Measurements from ENCODE around the gene TPRN. TPM values are rescaled to one million over a fixed set of nuclear protein-coding genes. Genes with fewer than 3 reads are reported as not detected.

The TPRN gene
- total and polyA plus RNA-seq, 10 donors: 4.5 to 10.7 (median 7.2) TPM

DNA sequence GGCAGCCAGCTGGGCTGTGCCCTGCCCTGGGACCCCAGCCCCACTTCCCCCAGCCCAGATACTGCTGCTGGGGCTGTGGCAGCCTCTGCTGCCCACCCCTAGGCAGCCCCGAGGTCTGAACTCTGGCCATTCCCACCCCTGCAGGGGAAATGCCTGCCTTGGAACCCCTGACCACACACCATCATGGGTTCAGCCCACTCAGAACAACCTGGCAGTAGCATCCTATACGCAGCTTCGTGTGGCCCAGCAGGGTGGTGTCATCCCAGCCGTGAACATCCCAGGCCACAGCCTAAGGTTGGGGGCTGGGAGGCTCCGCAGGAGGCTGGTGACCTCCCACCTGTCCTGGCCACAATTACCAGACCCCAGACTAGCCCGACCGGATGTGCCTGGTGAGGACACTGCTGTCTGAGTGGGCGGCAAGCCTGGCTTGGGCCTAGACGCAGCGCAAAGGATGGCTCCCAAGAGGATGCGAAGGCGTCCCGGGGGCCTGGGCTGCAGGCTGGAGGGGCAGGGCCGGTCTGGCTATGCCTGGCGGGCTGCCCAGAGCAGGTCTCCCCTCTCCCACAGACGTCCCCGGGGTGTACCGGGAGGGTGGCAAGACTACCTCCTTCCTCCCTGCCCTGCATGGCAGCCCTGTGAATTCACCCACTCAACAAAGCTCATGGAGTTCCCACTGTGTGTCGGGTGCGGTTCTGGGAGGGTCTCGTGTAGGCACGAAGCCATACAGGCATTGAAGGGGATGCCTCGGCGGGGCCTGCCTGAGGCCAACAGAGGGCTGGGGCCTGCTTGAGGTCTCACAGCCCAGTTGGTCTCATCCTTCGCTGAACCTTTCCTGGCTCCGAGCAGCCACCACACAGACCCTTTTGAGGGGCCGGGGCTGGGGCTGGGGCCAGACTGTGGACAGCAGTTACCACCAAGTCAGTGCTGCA lies 28.7 kb upstream of the TPRN start:
- peaks cover 0 to 74% (median 41%) of the 10 kb centered on the region in 7 donors for H3K27me3 ChIP-seq (replicated peaks in 1 of 7)
- H3K27ac ChIP-seq: no peak overlapping the region
- 70 to 81% (median 72%) methylated on average over 24 to 27 of the region's 27 CpGs for WGBS, 5 donors
- DNase-seq: no peak
- no peak overlapping the region for H3K4me3 ChIP-seq
- no peaks in the 10 kb centered on the region for H3K9me3 ChIP-seq
- no peaks in the 10 kb centered on the region for H3K36me3 ChIP-seq
- H3K4me1 ChIP-seq: peaks cover 0 to 22% (median 11%) of the 10 kb centered on the region in 6 donors
- TF ChIP-seq POLR2A (IDR thresholded peaks at IDR 0.05): no peak
- TF ChIP-seq, protein P1, sequence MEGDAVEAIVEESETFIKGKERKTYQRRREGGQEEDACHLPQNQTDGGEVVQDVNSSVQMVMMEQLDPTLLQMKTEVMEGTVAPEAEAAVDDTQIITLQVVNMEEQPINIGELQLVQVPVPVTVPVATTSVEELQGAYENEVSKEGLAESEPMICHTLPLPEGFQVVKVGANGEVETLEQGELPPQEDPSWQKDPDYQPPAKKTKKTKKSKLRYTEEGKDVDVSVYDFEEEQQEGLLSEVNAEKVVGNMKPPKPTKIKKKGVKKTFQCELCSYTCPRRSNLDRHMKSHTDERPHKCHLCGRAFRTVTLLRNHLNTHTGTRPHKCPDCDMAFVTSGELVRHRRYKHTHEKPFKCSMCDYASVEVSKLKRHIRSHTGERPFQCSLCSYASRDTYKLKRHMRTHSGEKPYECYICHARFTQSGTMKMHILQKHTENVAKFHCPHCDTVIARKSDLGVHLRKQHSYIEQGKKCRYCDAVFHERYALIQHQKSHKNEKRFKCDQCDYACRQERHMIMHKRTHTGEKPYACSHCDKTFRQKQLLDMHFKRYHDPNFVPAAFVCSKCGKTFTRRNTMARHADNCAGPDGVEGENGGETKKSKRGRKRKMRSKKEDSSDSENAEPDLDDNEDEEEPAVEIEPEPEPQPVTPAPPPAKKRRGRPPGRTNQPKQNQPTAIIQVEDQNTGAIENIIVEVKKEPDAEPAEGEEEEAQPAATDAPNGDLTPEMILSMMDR (IDR thresholded peaks at IDR 0.05 in 8 of 11, conservative IDR thresholded peaks at IDR 0.05 in 3 of 11): no peak
- TF ChIP-seq POLR2AphosphoS5 (IDR thresholded peaks at IDR 0.05): no peak
- intact Hi-C loops (cut with DNase I; ENCODE audit: low total_unique reads): no loop called here

DNA sequence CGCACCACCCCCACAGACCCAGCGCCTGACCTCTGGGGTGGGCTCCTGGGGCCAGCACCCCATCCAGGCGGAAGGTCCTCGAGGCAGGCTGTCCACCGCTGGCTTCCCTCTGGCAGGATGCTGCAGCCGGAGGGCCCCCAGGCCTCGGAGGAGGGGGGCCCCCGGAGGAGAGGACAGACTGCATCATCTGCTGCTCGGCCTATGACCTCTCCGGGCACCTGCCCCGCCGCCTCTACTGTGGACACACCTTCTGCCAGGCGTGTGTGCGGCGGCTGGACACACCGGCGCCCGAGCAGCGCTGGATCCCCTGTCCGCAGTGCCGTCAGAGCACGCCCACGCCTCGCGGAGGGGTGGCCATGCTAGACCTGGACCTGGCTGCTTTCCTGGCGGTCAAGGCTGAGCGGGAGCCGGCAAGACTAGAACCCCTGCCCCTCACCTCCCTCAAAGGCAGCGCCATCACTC lies 28.0 kb upstream of the TPRN start:
- intact Hi-C loops (cut with DNase I; ENCODE audit: low total_unique reads): no loop called here
- no peak for DNase-seq
- H3K4me3 ChIP-seq: no peak overlapping the region

DNA sequence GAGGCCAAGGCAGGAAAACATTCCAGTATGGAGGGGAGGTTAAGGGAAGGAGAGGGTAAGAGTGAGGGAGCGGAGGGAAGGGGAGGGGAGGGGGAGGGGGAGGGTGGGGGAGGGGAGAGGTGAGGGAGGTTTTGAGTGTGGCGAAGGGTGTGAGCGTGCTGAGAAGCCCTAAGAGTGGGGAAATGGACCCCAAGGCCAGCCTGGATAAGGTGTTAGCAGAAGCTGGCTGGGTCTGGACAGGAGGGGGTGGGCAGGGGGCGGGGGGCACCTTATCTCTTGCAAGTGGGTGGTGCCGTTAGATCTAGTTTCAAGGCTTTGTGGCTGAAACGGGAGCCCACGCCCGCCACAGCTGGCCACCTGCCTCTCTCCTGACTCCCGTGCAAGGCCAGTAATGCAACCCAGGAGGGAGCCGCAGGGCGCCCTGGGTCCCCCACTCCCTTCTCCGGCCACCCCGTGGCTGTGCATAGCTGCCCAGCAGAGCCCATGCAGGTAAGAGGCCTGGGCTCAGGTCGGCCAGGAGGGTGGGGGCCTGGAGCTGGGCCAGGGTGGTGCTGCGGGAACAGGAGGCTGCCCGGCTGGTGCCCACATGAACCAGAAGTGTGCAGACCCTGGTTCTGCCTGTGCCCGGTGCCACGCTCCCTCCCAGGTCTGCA lies 27.4 kb upstream of the TPRN start:
- intact Hi-C loops (cut with DNase I; ENCODE audit: low total_unique reads): no loop called here
- Histone ChIP-seq H3K4me3 (no peak overlapping the region), H3K27me3 (replicated peaks in 1 of 7) (peaks cover 0 to 62% (median 30%) of the 10 kb centered on the region in 7 donors), H3K9me3 (no peaks in the 10 kb centered on the region), H3K4me1 (peaks cover under 1 to 29% (median 18%) of the 10 kb centered on the region in 6 donors), H3K36me3 (no peaks in the 10 kb centered on the region), H3K27ac (no peak overlapping the region)
- TF ChIP-seq POLR2AphosphoS5 (IDR thresholded peaks at IDR 0.05) (peak in 1 of 3 donors; percentile 5), POLR2A (IDR thresholded peaks at IDR 0.05) (no peak)
- TF ChIP-seq, protein P1 (IDR thresholded peaks at IDR 0.05 in 8 of 11, conservative IDR thresholded peaks at IDR 0.05 in 3 of 11): no peak
- 38 to 47% (median 46%) methylated on average over 7 to 18 of the region's 18 CpGs for WGBS, 5 donors
- DNase-seq: no peak

More for the DNA sequence above, 28.0 kb upstream of the TPRN start:
- WGBS, 5 donors: 47 to 75% (median 71%) methylated on average over 5 to 29 of the region's 29 CpGs
- Histone ChIP-seq H3K36me3 (no peaks in the 10 kb centered on the region), H3K9me3 (no peaks in the 10 kb centered on the region), H3K27ac (no peak overlapping the region), H3K4me1 (peaks cover 0 to 25% (median 16%) of the 10 kb centered on the region in 6 donors), H3K27me3 (replicated peaks in 1 of 7) (peaks cover 0 to 68% (median 34%) of the 10 kb centered on the region in 7 donors)
- TF ChIP-seq, protein P1 (IDR thresholded peaks at IDR 0.05 in 8 of 11, conservative IDR thresholded peaks at IDR 0.05 in 3 of 11): no peak
- peak in 1 of 3 donors; percentile 3 for TF ChIP-seq POLR2AphosphoS5 (IDR thresholded peaks at IDR 0.05)
- TF ChIP-seq POLR2A (IDR thresholded peaks at IDR 0.05): no peak
